Liver (tissue), 9 donors: Measurements from ENCODE around the gene MTM1. TPM values are rescaled to one million over a fixed set of nuclear protein-coding genes. Genes with fewer than 3 reads are reported as not detected.

Experiments
- DNase-seq: peaks from one replicate; pipeline ENCODE4 v3.0.0-alpha.2; 2017; ENCODE audit warnings: low spot score
- H3K27ac ChIP-seq, 2 donors: one replicate each; pipeline ENCODE4 v1.7.0; 2013; ENCODE audit warnings: inconsistent platforms in 2 of 2, low read length in 2 of 2, control low read depth in 1 of 2, low read depth in 1 of 2, mild to moderate bottlenecking in 1 of 2
- H3K27me3 ChIP-seq, 4 donors: one replicate each; pipeline versions ENCODE4 v1.6.1 to v1.7.0; 2013; ENCODE audit warnings: low read length in 3 of 4, inconsistent platforms in 1 of 4, mild to moderate bottlenecking in 1 of 4, moderate library complexity in 1 of 4; ENCODE audit not compliant: control insufficient read depth in 4 of 4, insufficient read depth in 4 of 4
- H3K36me3 ChIP-seq, 4 donors: one replicate each; pipeline versions ENCODE4 v1.6.1 to v1.7.0; 2013; ENCODE audit warnings: low read length in 3 of 4, mild to moderate bottlenecking in 3 of 4, low read depth in 1 of 4, moderate library complexity in 1 of 4; ENCODE audit not compliant: control insufficient read depth in 4 of 4, insufficient read depth in 3 of 4
- H3K4me1 ChIP-seq, 4 donors: one replicate each; pipeline versions ENCODE4 v1.6.1 to v1.7.0; 2013; ENCODE audit warnings: low read length in 3 of 4, mild to moderate bottlenecking in 3 of 4, moderate library complexity in 1 of 4; ENCODE audit not compliant: control insufficient read depth in 4 of 4, insufficient read depth in 4 of 4
- H3K4me3 ChIP-seq, 3 donors: one replicate each; pipeline versions ENCODE4 v1.6.1 to v1.7.0; 2013; ENCODE audit warnings: low read length in 3 of 3, control low read depth in 1 of 3, low read depth in 1 of 3, mild to moderate bottlenecking in 1 of 3
- H3K9ac ChIP-seq, 2 donors: one replicate each; pipeline ENCODE4 v1.7.0; 2013; ENCODE audit warnings: low read length in 2 of 2, mild to moderate bottlenecking in 2 of 2, moderate library complexity in 2 of 2, control low read depth in 1 of 2, low read depth in 1 of 2
- H3K9me3 ChIP-seq, 4 donors: one replicate each; pipeline versions ENCODE4 v1.6.1 to v1.7.0; 2013; ENCODE audit warnings: low read length in 3 of 4; ENCODE audit not compliant: control insufficient read depth in 4 of 4
- EGR1 ChIP-seq, 2 donors: IDR thresholded peaks; 2 replicates each; pipeline ENCODE4 v1.6.1; 2016 to 2018; ENCODE audit warnings: antibody characterized with exemption in 2 of 2, low read depth in 2 of 2
- FOXA1 ChIP-seq: IDR thresholded peaks from 2 replicates; pipeline ENCODE4 v1.6.1; 2016; ENCODE audit warnings: antibody characterized with exemption
- FOXA2 ChIP-seq: IDR thresholded peaks from 2 replicates; pipeline ENCODE4 v1.6.1; 2016; ENCODE audit warnings: antibody characterized with exemption
- GABPA ChIP-seq, 2 donors: IDR thresholded peaks in 1 of 2; conservative IDR thresholded peaks in 1 of 2; 2 replicates each; pipeline ENCODE4 v1.6.1; 2016; ENCODE audit warnings: antibody characterized with exemption in 2 of 2, mild to moderate bottlenecking in 1 of 2, moderate library complexity in 1 of 2
- HNF4A ChIP-seq, 2 donors: conservative IDR thresholded peaks; 2 replicates each; pipeline ENCODE4 v1.6.1; 2016; ENCODE audit warnings: antibody characterized with exemption in 2 of 2, mild to moderate bottlenecking in 2 of 2
- HNF4G ChIP-seq: IDR thresholded peaks from 2 replicates; pipeline ENCODE4 v1.6.1; 2016; ENCODE audit warnings: antibody characterized with exemption
- NR2F2 ChIP-seq: IDR thresholded peaks from 2 replicates; pipeline ENCODE4 v1.6.1; 2016; ENCODE audit warnings: antibody characterized with exemption
- RAD21 ChIP-seq, 2 donors: IDR thresholded peaks; 2 replicates each; pipeline ENCODE4 v1.6.1; 2016; ENCODE audit warnings: antibody characterized with exemption in 2 of 2, mild to moderate bottlenecking in 2 of 2
- RXRA ChIP-seq, 2 donors: IDR thresholded peaks; 2 replicates each; pipeline ENCODE4 v1.6.1; 2017 to 2018; ENCODE audit warnings: antibody characterized with exemption in 2 of 2, mild to moderate bottlenecking in 1 of 2
- SP1 ChIP-seq: IDR thresholded peaks from 2 replicates; pipeline ENCODE4 v1.6.1; 2018; ENCODE audit warnings: antibody characterized with exemption, mild to moderate bottlenecking
- YY1 ChIP-seq: IDR thresholded peaks from 2 replicates; pipeline ENCODE4 v1.6.1; 2016; ENCODE audit warnings: antibody characterized with exemption, mild to moderate bottlenecking
- WGBS: extraction: QIAGEN DNeasy Blood & Tissue Kit; methylation state at CpG from one replicate; pipeline ENCODE4 v1.1.7; 2013; 5-methylcytosine and 5-hydroxymethylcytosine counted together
- polyA plus RNA-seq, 2 donors: library from polyadenylated mRNA; stranded (reverse) in 1 of 2; unstranded in 1 of 2; fragments of 200-250 nt in 1 of 2; fragments of >200 nt in 1 of 2; fragmentation: Nextera tagmentation in 1 of 2; extraction: Ambion mirVana in 1 of 2; gene quantifications; one replicate each; pipeline versions ENCODE4 v1.2.1 to v1.2.3, GENCODE V29; 2013 to 2015
- total RNA-seq, 2 donors: library from RNA; depleted of rRNA; stranded (reverse); fragments of >200 nt; gene quantifications; one replicate each; pipeline ENCODE4 v1.2.3, GENCODE V29; 2014
- TF ChIP-seq, protein P1 (sequence below): fragments of 150-350 bp; IDR thresholded peaks from 2 replicates; pipeline ENCODE4 v1.5.1; 2017; ENCODE audit warnings: improper control_type of control experiment, low read depth, low read length; ENCODE audit not compliant: missing input control
- TF ChIP-seq, protein P2 (sequence below): IDR thresholded peaks from 2 replicates; pipeline ENCODE4 v1.6.1; 2016; ENCODE audit warnings: antibody characterized with exemption, mild to moderate bottlenecking
- TF ChIP-seq, protein P3 (sequence below): IDR thresholded peaks from 2 replicates; pipeline ENCODE4 v1.6.1; 2016; ENCODE audit warnings: antibody characterized with exemption
- TF ChIP-seq, protein P4 (sequence below): IDR thresholded peaks from 2 replicates; pipeline ENCODE4 v1.6.1; 2016; ENCODE audit warnings: antibody characterized with exemption
- donor health status: healthy.
- donor health status: healthy.
- donor health status: healthy.
- donor health status: healthy.
- donor health status: healthy.

MTM1 gene
- total and polyA plus RNA-seq, 4 donors = 5.9 to 21.2 (median 11.4) TPM

DNA sequence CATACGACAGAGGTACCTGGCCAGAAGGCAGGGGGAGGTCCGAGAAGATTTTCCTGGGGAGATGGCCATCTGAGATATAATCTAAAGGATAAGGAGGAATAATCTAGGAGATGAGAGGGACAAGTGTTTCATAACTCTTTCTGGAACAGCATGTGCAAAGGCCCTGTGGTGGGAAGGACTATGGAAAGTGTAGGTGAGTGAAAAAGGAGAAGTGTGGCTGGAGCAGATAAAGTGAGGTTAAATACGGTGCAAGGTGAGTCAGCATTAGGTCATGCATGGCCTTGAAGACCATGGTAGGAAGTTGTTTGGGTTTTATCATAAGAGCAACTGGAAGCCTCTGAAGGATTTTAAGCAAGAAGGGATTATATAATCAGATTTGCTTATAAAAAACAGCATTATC, 34.6 kb upstream of the MTM1 start:
- Histone ChIP-seq H3K36me3 (no peaks in the 10 kb centered on the region), H3K27me3 (no peaks in the 10 kb centered on the region)
- WGBS = 84% methylated on average over 3 of the region's 3 CpGs

DNA sequence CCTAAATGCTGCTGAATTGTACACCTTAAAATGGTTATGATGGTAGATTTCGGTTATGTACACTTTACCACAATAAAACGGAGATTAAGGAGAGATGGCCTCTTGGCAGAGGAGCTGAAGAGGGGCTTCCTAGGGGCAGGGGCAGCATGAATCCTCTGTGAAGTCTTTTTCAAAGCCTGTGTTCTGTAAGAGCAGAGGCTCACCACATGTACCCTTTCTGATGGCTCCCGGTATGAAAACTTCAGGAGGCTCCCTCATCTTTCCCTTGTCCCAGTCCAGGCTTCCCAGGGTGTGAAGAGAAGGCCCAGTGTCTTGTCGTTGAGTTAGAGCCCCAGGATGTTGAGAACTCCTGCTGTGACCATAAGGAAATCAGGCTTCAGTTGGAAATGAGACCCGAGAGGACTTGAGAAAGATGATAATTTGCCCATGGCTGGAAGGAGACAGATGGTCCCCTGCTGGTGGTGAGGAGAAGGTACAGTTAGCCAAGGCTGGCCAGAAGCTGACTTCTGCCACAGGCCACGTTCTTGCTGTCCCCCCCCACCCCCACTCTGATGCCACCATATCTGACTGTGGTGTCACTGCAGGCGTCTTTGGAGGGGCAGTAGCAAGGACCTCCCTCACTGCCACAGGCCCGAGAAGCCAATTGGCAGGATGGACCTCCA, 31.8 kb upstream of the MTM1 start:
- 67% methylated on average over 8 of the region's 8 CpGs for WGBS
- no peak overlapping the region for H3K9ac ChIP-seq
- H3K4me1 ChIP-seq = no peaks in the 10 kb centered on the region
- TF ChIP-seq HNF4G (no peak), RAD21 (IDR thresholded peaks at IDR 0.05) (peak; percentile 26 to 67), FOXA2 (no peak), SP1 (no peak), HNF4A (conservative IDR thresholded peaks at IDR 0.05) (no peak)
- TF ChIP-seq, protein P1, sequence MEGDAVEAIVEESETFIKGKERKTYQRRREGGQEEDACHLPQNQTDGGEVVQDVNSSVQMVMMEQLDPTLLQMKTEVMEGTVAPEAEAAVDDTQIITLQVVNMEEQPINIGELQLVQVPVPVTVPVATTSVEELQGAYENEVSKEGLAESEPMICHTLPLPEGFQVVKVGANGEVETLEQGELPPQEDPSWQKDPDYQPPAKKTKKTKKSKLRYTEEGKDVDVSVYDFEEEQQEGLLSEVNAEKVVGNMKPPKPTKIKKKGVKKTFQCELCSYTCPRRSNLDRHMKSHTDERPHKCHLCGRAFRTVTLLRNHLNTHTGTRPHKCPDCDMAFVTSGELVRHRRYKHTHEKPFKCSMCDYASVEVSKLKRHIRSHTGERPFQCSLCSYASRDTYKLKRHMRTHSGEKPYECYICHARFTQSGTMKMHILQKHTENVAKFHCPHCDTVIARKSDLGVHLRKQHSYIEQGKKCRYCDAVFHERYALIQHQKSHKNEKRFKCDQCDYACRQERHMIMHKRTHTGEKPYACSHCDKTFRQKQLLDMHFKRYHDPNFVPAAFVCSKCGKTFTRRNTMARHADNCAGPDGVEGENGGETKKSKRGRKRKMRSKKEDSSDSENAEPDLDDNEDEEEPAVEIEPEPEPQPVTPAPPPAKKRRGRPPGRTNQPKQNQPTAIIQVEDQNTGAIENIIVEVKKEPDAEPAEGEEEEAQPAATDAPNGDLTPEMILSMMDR = peak; percentile 26
- no peaks in the 10 kb centered on the region for H3K36me3 ChIP-seq
- H3K4me3 ChIP-seq = no peak overlapping the region
- peaks cover 0 to 16% (median 4%) of the 10 kb centered on the region in 4 donors for H3K9me3 ChIP-seq
- DNase-seq = no peak
- H3K27me3 ChIP-seq = no peaks in the 10 kb centered on the region
- H3K27ac ChIP-seq = no peak overlapping the region

More for the DNA sequence above, 34.6 kb upstream of the MTM1 start:
- H3K4me3 ChIP-seq = no peak overlapping the region
- H3K9me3 ChIP-seq = peaks cover 0 to 16% (median 4%) of the 10 kb centered on the region in 4 donors
- no peaks in the 10 kb centered on the region for H3K4me1 ChIP-seq
- H3K27ac ChIP-seq = no peak overlapping the region
- TF ChIP-seq YY1 = no peak
- no peak for TF ChIP-seq RXRA (IDR thresholded peaks at IDR 0.05)
- no peak for TF ChIP-seq FOXA1
- TF ChIP-seq GABPA (IDR thresholded peaks at IDR 0.05 in 1 of 2, conservative IDR thresholded peaks at IDR 0.05 in 1 of 2) = no peak
- TF ChIP-seq NR2F2 = no peak
- TF ChIP-seq, protein P2, sequence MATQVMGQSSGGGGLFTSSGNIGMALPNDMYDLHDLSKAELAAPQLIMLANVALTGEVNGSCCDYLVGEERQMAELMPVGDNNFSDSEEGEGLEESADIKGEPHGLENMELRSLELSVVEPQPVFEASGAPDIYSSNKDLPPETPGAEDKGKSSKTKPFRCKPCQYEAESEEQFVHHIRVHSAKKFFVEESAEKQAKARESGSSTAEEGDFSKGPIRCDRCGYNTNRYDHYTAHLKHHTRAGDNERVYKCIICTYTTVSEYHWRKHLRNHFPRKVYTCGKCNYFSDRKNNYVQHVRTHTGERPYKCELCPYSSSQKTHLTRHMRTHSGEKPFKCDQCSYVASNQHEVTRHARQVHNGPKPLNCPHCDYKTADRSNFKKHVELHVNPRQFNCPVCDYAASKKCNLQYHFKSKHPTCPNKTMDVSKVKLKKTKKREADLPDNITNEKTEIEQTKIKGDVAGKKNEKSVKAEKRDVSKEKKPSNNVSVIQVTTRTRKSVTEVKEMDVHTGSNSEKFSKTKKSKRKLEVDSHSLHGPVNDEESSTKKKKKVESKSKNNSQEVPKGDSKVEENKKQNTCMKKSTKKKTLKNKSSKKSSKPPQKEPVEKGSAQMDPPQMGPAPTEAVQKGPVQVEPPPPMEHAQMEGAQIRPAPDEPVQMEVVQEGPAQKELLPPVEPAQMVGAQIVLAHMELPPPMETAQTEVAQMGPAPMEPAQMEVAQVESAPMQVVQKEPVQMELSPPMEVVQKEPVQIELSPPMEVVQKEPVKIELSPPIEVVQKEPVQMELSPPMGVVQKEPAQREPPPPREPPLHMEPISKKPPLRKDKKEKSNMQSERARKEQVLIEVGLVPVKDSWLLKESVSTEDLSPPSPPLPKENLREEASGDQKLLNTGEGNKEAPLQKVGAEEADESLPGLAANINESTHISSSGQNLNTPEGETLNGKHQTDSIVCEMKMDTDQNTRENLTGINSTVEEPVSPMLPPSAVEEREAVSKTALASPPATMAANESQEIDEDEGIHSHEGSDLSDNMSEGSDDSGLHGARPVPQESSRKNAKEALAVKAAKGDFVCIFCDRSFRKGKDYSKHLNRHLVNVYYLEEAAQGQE = no peak
- no peak for TF ChIP-seq EGR1 (IDR thresholded peaks at IDR 0.05; ENCODE audit: low read depth in 2 of 2)
- no peak for TF ChIP-seq RAD21 (IDR thresholded peaks at IDR 0.05)
- TF ChIP-seq, protein P3, sequence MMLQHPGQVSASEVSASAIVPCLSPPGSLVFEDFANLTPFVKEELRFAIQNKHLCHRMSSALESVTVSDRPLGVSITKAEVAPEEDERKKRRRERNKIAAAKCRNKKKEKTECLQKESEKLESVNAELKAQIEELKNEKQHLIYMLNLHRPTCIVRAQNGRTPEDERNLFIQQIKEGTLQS = no peak
- TF ChIP-seq, protein P4, sequence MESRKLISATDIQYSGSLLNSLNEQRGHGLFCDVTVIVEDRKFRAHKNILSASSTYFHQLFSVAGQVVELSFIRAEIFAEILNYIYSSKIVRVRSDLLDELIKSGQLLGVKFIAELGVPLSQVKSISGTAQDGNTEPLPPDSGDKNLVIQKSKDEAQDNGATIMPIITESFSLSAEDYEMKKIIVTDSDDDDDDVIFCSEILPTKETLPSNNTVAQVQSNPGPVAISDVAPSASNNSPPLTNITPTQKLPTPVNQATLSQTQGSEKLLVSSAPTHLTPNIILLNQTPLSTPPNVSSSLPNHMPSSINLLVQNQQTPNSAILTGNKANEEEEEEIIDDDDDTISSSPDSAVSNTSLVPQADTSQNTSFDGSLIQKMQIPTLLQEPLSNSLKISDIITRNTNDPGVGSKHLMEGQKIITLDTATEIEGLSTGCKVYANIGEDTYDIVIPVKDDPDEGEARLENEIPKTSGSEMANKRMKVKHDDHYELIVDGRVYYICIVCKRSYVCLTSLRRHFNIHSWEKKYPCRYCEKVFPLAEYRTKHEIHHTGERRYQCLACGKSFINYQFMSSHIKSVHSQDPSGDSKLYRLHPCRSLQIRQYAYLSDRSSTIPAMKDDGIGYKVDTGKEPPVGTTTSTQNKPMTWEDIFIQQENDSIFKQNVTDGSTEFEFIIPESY = no peak
- TF ChIP-seq HNF4A (conservative IDR thresholded peaks at IDR 0.05) = no peak
- H3K9ac ChIP-seq = no peak overlapping the region
- no peak for DNase-seq
